Gastrocnemius medialis (tissue), 4 donors: ENCODE measurements around the gene PBX2.

Experiments used
- POLR2A ChIP-seq, 2 donors: fragments of 450-650 bp; IDR thresholded peaks; one replicate each; pipeline ENCODE4 v1.6.1; 2017; ENCODE audit warnings: antibody characterized with exemption in 2 of 2, mild to moderate bottlenecking in 2 of 2, moderate library complexity in 2 of 2
- TF ChIP-seq, protein P1 (sequence below), 5 experiments: fragments of 450-650 bp in 3 of 5; fragments of 200-600 bp in 2 of 5; sonication (generic) in 2 of 5; IDR thresholded peaks in 4 of 5; conservative IDR thresholded peaks in 1 of 5; 1 replicate in 4 of 5; 2 replicates in 1 of 5; pipeline ENCODE4 v1.5.1; 2016 to 2019; ENCODE audit warnings: antibody characterized with exemption in 5 of 5, mild to moderate bottlenecking in 3 of 5, moderate library complexity in 3 of 5

DNA sequence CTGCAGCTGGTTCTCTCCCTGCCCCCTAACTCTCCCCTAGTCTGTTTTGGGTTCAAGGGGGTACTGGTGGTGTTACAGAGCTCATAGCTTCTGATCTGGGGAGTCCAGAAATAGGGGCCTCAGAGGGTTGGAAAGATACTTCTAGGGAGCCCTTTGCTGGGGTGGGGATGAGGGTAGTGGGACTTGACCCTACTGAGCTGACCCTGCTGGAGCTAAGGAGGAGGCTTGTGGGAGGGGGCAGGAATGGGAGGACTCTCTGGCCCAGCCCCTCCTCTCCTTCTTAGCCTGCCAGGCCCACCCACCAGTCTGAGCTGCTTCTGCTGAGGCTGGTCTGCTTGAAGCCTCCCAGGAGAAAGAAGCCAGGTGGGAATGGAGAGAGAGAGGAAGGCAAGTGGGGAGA, 25.7 kb downstream of the PBX2 start, which contains the start of gene EGFL8:
- TF ChIP-seq POLR2A (IDR thresholded peaks at IDR 0.05) = no peak
- TF ChIP-seq, protein P1, sequence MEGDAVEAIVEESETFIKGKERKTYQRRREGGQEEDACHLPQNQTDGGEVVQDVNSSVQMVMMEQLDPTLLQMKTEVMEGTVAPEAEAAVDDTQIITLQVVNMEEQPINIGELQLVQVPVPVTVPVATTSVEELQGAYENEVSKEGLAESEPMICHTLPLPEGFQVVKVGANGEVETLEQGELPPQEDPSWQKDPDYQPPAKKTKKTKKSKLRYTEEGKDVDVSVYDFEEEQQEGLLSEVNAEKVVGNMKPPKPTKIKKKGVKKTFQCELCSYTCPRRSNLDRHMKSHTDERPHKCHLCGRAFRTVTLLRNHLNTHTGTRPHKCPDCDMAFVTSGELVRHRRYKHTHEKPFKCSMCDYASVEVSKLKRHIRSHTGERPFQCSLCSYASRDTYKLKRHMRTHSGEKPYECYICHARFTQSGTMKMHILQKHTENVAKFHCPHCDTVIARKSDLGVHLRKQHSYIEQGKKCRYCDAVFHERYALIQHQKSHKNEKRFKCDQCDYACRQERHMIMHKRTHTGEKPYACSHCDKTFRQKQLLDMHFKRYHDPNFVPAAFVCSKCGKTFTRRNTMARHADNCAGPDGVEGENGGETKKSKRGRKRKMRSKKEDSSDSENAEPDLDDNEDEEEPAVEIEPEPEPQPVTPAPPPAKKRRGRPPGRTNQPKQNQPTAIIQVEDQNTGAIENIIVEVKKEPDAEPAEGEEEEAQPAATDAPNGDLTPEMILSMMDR (IDR thresholded peaks at IDR 0.05 in 4 of 5, conservative IDR thresholded peaks at IDR 0.05 in 1 of 5) = no peak
